Epithelial cell of esophagus (primary cell): ENCODE data around the gene CNKSR2.

Experiments
- DNase-seq: peaks from one replicate; pipeline ENCODE4 v3.0.0; 2010; ENCODE audit warnings: low read depth
- H3K4me3 ChIP-seq: 2 replicates; pipeline ENCODE4 v1.5.1; 2011; ENCODE audit warnings: mild to moderate bottlenecking, low read length, control low read depth
- TF ChIP-seq, protein P1 (sequence below): IDR thresholded peaks from 2 replicates; pipeline ENCODE4 v1.5.1; 2011; ENCODE audit warnings: low read depth, mild to moderate bottlenecking, low read length, control low read depth, inconsistent platforms; ENCODE audit not compliant: insufficient read depth; ENCODE audit errors: missing control alignments

CNKSR2 gene

DNA sequence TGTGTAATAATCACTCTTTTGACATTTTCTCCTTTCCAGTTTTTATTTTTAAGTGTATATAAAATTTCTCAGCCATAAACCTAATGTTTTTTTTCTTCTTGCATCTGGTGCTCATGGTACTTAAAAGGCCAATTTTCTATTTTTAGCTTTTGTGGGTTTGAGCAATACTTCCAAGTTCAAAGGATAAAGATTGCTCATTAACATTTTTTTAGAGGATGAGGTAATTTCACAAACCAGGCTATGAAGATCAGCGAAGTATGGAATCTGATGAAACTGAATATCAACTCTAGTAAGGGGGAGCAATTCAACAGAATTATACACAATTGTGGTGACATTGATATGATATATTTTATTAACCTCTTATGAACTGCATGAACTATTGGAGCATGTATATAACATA is 309.7 kb downstream of the CNKSR2 start:
- H3K4me3 ChIP-seq, result no peak overlapping the region
- TF ChIP-seq, protein P1, sequence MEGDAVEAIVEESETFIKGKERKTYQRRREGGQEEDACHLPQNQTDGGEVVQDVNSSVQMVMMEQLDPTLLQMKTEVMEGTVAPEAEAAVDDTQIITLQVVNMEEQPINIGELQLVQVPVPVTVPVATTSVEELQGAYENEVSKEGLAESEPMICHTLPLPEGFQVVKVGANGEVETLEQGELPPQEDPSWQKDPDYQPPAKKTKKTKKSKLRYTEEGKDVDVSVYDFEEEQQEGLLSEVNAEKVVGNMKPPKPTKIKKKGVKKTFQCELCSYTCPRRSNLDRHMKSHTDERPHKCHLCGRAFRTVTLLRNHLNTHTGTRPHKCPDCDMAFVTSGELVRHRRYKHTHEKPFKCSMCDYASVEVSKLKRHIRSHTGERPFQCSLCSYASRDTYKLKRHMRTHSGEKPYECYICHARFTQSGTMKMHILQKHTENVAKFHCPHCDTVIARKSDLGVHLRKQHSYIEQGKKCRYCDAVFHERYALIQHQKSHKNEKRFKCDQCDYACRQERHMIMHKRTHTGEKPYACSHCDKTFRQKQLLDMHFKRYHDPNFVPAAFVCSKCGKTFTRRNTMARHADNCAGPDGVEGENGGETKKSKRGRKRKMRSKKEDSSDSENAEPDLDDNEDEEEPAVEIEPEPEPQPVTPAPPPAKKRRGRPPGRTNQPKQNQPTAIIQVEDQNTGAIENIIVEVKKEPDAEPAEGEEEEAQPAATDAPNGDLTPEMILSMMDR, result no peak

DNA sequence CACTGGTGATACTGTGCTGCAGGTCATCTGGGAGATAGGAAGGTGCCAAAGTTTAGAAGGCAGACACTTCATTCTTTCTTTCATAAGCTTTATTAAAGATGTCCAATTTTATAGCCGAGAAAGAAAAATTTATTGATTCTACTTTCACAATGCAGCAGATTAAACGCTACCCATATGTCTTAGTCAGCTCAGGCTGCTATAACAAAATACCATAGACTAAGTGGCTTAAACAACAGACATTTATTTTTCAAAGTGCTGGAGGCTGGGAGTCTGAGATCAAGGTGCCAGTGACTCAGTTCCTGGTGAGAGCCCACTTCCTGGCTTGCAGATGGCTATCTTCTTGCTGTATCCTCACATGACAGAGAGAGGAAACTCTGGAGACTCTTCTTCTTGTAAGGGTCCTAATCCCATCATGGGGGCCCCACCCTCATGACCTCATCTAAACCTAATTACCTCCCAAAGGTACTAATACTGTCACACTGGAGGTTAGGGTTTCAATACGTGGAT is 317.3 kb downstream of the CNKSR2 start:
- TF ChIP-seq, protein P1, result no peak
- DNase-seq, result no peak

More for the DNA sequence above, 309.7 kb downstream of the CNKSR2 start:
- DNase-seq, result no peak

DNA sequence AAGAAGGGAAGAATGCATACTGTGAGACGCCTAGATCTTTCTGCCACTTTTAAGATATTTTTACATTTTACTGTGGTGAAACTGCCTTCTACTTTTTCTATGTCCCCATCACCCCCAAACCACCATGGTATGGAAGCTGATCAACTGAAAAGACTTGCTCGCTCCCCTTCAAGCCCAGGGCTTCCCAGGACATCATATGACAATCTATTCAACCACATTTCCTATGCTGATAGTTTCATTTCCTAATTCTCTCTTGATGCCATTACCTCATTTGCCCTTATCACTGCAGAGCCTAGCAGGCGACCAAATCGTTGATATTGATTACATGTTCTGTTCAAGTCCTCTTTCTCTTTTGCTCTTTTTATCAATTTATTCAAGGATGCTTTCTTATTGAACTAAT is 324.1 kb downstream of the CNKSR2 start:
- no peak overlapping the region for H3K4me3 ChIP-seq
- TF ChIP-seq, protein P1, result no peak
- no peak for DNase-seq

More for the DNA sequence above, 317.3 kb downstream of the CNKSR2 start:
- no peak overlapping the region for H3K4me3 ChIP-seq

DNA sequence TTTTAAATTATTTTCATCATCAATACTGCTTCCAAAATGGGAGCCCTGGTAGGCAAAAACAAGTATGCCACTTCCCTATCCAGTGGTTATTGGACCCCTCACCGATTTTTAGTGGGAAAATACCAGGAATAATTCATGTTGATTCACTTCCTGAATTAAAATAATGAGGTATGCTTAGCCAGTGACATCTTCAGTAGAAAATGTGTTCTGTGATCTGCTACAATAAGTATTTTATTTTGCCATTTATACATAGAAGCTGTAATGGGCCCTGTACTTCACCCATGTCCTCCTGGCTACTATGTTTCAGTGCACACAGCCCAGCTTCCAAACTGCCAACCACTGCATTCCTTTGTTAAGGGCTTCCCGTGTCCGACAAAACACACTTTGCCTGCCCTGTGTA is 324.9 kb downstream of the CNKSR2 start:
- no peak for DNase-seq
- TF ChIP-seq, protein P1, result no peak
- H3K4me3 ChIP-seq, result no peak overlapping the region

DNA sequence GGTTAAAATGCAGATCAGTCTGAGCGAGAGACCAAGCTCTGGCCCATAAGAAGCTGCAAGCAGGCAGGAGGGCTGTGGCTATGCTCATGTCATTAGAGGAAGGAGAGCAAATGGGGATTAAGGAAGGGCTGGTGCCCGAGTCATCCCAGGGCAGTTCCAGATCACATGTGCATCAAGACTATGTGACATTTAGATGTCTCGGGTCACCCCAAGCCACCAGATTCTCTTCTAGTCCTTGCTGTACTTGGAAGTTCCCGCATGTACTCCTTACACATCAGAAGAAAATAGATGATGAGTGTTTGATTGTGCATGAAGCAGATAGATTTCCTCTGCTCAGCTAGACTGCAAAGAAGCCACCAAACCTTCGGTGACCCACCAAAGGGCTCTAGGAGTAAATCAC is 326.1 kb downstream of the CNKSR2 start:
- DNase-seq, result no peak
- TF ChIP-seq, protein P1, result no peak
- H3K4me3 ChIP-seq, result no peak overlapping the region

DNA sequence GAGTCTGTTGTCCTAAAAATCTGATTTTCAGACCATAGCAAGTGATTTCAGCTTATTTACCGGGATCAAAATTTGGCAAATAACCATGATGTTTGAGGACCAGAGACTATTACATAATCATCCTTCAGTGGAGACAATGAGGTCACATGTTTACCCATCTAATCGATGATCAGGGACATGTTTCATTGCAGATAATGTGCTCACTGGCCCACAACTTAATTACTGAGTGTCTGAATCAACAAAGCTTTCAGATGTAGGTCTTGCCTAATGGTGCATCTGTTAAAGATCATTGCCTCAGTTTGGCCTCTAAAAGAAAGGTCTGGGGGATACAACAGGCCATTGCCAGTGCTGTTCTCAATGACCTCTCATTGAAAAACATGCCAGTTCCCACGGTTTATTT is 326.7 kb downstream of the CNKSR2 start:
- DNase-seq, result no peak
- TF ChIP-seq, protein P1, result no peak
- no peak overlapping the region for H3K4me3 ChIP-seq

DNA sequence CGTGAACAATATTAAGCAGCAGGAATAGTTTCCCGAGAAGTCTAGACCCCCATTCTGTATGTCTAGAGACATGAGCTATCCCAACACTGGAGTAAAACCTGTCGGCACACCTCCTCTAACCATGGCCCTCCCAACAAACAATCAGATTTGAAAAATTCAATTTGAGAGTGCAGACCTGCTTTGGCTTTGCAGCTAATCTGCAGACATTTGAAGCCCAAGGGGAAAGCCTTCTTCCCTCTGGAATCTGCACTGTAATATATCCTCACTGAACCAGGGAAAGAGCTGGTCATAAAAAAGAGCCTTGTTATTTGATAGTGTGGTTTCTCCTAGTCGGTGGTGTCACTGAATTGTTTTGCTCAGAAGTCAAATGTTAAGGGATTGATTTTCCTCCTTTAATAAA is 328.5 kb downstream of the CNKSR2 start:
- no peak overlapping the region for H3K4me3 ChIP-seq
- TF ChIP-seq, protein P1, result no peak
- DNase-seq, result no peak
